ENCODE measurements around the gene SLC35D3. TPM values are rescaled to one million over a fixed set of nuclear protein-coding genes. Genes with fewer than 3 reads are reported as not detected.

Gene SLC35D3
- total and polyA plus RNA-seq, 2 donors (not counting 1 experiment from before 2014, with no cell fraction given) = not detected

GRCh38 chr6:136963259-136963658 lies 41.2 kb downstream of the SLC35D3 start:
- Histone ChIP-seq H3K79me2 (ENCODE audit: control insufficient read depth, insufficient read depth, low read length) (no peaks in the 10 kb centered on the region), H3K4me2 (replicated peaks; ENCODE audit: low read depth, low read length, poor library complexity, severe bottlenecking) (no peak overlapping the region), H3K9me3 (ENCODE audit: control extremely low read depth in 1 of 3, control insufficient read depth in 2 of 3, insufficient read depth in 1 of 3, low read length in 2 of 3) (no peaks in the 10 kb centered on the region), H3K4me1 (ENCODE audit: control insufficient read depth in 2 of 2, insufficient read depth in 2 of 2, low read length in 2 of 2) (peaks cover 3% of the 10 kb centered on the region in 2 donors), H3K27ac (ENCODE audit: low read length in 2 of 2) (no peak overlapping the region), H3K36me3 (replicated peaks in 1 of 2; ENCODE audit: control extremely low read depth in 1 of 2, control insufficient read depth in 1 of 2, extremely low read depth in 1 of 2, insufficient read depth in 2 of 2, low read length in 1 of 2) (no peaks in the 10 kb centered on the region), H3K27me3 (replicated peaks in 1 of 4; ENCODE audit: control extremely low read depth in 1 of 4, control insufficient read depth in 3 of 4, insufficient read depth in 4 of 4, low read length in 3 of 4) (peaks cover 0 to 9% (median 0%) of the 10 kb centered on the region in 4 experiments), H4K20me1 (ENCODE audit: control insufficient read depth, insufficient read depth, low read length, poor library complexity, severe bottlenecking) (no peaks in the 10 kb centered on the region), H3K4me3 (ENCODE audit: control extremely low read depth in 1 of 5, extremely low read depth in 1 of 5, insufficient read depth in 1 of 5, low read depth in 2 of 5, low read length in 4 of 5) (no peak overlapping the region), H2AFZ (ENCODE audit: insufficient read depth, low read depth, low read length, poor library complexity, severe bottlenecking) (no peak overlapping the region), H3K9ac (ENCODE audit: low read length) (no peak overlapping the region)
- WGBS (ENCODE audit: insufficient coverage) = 86% methylated on average over 1 of the region's 2 CpGs
- DNase-seq (no peak), ATAC-seq (ENCODE audit: low read depth) (no peak)
- Mint-ChIP-seq H3K9me3 (ENCODE audit: insufficient read depth) (no peaks in the 10 kb centered on the region), H3K27ac (no peak overlapping the region), H3K4me1 (peaks cover 8% of the 10 kb centered on the region), H3K4me3 (no peak overlapping the region), H3K27me3 (peaks cover 23% of the 10 kb centered on the region)
- CTCF ChIA-PET = no interaction called here
- POLR2A ChIA-PET = no interaction called here
- intact Hi-C loops (cut with micrococcal nuclease) = loop anchor here (10.0 kb wide), 1 partner anchor 202 kb away; no protein-coding TSS in a partner anchor
- no peak for TF ChIP-seq EZH2 (IDR thresholded peaks at IDR 0.05; ENCODE audit: borderline replicate concordance, insufficient read depth, low read depth, low read length, poor library complexity, severe bottlenecking)

GRCh38 chr6:136964398-136964797 lies 42.3 kb downstream of the SLC35D3 start:
- DNase-seq = no peak
- H3K36me3 ChIP-seq (replicated peaks in 1 of 2; ENCODE audit: control extremely low read depth in 1 of 2, control insufficient read depth in 1 of 2, extremely low read depth in 1 of 2, insufficient read depth in 2 of 2, low read length in 1 of 2) = no peaks in the 10 kb centered on the region
- CTCF ChIA-PET = interaction anchor here (0.9 to 1.6 kb wide), 2 partner anchors 320 to 677 kb away, joined by 4 read pairs; no protein-coding TSS in a partner anchor

More at GRCh38 chr6:136964398-136964797, 42.3 kb downstream of the SLC35D3 start:
- no peak for ATAC-seq (ENCODE audit: low read depth)
- POLR2A ChIA-PET = no interaction called here
- Histone ChIP-seq H3K27ac (ENCODE audit: low read length in 2 of 2) (no peak overlapping the region), H3K27me3 (replicated peaks in 1 of 4; ENCODE audit: control extremely low read depth in 1 of 4, control insufficient read depth in 3 of 4, insufficient read depth in 4 of 4, low read length in 3 of 4) (peaks cover 0 to 9% (median 0%) of the 10 kb centered on the region in 4 experiments), H3K4me1 (ENCODE audit: control insufficient read depth in 2 of 2, insufficient read depth in 2 of 2, low read length in 2 of 2) (peaks cover 3% of the 10 kb centered on the region in 2 donors), H3K4me3 (ENCODE audit: control extremely low read depth in 1 of 5, extremely low read depth in 1 of 5, insufficient read depth in 1 of 5, low read depth in 2 of 5, low read length in 4 of 5) (no peak overlapping the region), H3K9ac (ENCODE audit: low read length) (no peak overlapping the region), H3K9me3 (ENCODE audit: control extremely low read depth in 1 of 3, control insufficient read depth in 2 of 3, insufficient read depth in 1 of 3, low read length in 2 of 3) (no peaks in the 10 kb centered on the region), H3K4me2 (replicated peaks; ENCODE audit: low read depth, low read length, poor library complexity, severe bottlenecking) (no peak overlapping the region), H4K20me1 (ENCODE audit: control insufficient read depth, insufficient read depth, low read length, poor library complexity, severe bottlenecking) (no peaks in the 10 kb centered on the region), H2AFZ (ENCODE audit: insufficient read depth, low read depth, low read length, poor library complexity, severe bottlenecking) (no peak overlapping the region), H3K79me2 (ENCODE audit: control insufficient read depth, insufficient read depth, low read length) (no peaks in the 10 kb centered on the region)
- H3K4me1 Mint-ChIP-seq = peaks cover 7% of the 10 kb centered on the region
- TF ChIP-seq EZH2 (IDR thresholded peaks at IDR 0.05; ENCODE audit: borderline replicate concordance, insufficient read depth, low read depth, low read length, poor library complexity, severe bottlenecking) (no peak), CTCF (IDR thresholded peaks at IDR 0.05) (no peak)
- H3K27ac Mint-ChIP-seq = no peak overlapping the region
- intact Hi-C loops (cut with micrococcal nuclease) = loop anchor here (10.0 kb wide), 1 partner anchor 200 kb away; no protein-coding TSS in a partner anchor
- H3K27me3 Mint-ChIP-seq = peaks cover 24% of the 10 kb centered on the region
- no CpG with 5 or more reads among the region's 2 CpGs for WGBS (ENCODE audit: insufficient coverage)
- H3K4me3 Mint-ChIP-seq = no peak overlapping the region
- no peaks in the 10 kb centered on the region for H3K9me3 Mint-ChIP-seq (ENCODE audit: insufficient read depth)

Measured in B cell (primary cell).